Kidney tubule cell (primary cell): ENCODE measurements around the gene NCF4.

ENCODE experiments used
- DNase-seq: peaks from one replicate; pipeline ENCODE4 v3.0.0-alpha.2; 2018; ENCODE audit warnings: low spot score

The NCF4 gene

GRCh38 chr22:36922105-36922608, 61.4 kb downstream of the NCF4 start:
- DNase-seq: peak; percentile 23

- DNase-seq: no peak
These were observed 61.9 kb downstream of the NCF4 start for GRCh38 chr22:36922711-36923110.

DNA sequence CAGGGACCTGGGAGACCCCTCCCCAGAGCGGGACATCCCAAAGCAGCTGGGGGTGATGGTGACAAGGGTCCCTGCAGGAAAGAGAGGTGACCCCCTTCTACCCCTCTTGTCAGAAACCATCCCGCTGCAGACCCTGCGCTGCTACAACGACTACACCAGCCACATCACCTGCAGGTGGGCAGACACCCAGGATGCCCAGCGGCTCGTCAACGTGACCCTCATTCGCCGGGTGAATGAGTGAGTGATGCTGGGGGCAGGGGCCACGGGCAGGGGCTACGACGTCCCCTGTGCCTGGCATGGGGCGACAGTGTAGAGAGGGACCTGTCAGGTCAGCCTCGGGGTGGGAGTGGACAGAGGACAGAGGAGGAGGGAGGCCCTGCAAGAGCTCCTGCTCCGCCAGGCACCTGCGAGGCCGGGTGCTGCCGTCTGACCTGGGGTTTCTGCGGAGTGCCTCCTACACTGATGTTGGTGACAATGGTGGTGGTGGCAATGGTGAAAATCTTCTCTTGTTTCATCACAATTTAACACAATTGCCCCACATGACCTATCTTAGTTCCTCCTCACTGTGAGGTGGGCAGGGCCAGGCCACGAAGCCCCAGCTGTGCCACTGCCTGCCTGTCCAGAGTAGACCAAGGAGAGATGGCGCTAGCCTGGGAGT, 62.5 kb downstream of the NCF4 start:
- DNase-seq: no peak

DNA sequence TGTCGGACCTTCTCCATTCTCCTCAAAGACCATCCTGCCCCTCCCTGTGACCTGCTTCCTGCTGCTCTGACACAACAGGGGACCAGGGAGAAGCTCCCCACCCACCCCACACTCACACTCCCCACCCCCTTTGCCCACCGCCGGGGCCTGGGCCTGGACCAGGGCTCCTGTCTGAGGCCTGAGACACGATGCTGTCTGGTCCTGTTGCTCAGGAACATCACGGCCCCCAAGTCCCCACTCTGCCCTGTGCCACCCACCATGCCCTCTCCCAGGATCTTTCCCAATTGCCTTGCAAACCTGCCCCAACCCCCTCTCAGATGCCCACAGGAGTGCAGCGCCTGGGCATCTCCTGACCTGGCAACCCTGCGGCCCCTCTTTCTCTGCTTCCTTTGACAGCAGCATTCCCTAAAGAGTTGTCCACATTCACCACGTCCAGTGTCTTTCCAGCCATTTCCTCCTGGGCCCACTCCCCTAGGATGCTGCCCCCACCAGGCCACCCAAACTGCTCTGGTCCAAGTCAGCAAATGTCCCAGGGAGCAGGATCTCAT, 63.4 kb downstream of the NCF4 start:
- no peak for DNase-seq

DNA sequence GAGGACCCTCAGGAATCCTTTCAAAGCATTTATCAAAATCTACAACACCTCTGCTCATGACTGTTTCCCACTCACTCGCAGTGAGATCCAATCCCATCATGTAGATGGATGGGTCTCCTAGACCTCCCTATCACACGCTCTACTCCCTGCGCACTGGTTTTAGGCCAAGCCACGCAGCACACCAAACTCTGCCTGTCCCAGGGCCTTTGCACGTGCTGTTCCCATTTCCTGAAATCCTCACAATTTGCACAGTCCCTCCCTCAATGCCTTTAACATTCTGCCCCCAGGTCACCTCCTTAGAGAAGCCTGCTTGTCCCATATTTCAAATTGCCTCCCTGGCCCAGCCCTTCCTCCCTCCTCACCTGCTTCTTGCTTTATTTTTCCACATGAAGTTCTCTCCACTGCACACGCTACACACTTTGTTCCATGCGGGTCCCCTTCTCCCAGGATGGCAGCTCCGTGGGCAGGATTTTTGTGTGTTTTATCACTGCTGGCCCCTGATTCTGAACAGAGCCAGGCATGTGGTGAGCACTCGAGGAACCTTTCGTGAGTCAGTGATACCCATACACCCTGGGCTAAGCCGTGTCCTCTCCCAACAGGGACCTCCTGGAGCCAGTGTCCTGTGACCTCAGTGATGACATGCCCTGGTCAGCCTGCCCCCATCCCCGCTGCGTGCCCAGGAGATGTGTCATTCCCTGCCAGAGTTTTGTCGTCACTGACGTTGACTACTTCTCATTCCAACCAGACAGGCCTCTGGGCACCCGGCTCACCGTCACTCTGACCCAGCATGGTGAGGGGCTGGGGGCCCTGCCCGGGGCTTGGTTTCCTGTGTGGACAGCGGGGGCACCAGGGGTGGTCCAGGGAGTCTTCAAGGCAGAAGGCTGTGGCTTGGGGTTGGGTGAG, 64.8 kb downstream of the NCF4 start:
- DNase-seq: no peak

GRCh38 chr22:36926309-36926708, 65.5 kb downstream of the NCF4 start:
- no peak for DNase-seq

DNA sequence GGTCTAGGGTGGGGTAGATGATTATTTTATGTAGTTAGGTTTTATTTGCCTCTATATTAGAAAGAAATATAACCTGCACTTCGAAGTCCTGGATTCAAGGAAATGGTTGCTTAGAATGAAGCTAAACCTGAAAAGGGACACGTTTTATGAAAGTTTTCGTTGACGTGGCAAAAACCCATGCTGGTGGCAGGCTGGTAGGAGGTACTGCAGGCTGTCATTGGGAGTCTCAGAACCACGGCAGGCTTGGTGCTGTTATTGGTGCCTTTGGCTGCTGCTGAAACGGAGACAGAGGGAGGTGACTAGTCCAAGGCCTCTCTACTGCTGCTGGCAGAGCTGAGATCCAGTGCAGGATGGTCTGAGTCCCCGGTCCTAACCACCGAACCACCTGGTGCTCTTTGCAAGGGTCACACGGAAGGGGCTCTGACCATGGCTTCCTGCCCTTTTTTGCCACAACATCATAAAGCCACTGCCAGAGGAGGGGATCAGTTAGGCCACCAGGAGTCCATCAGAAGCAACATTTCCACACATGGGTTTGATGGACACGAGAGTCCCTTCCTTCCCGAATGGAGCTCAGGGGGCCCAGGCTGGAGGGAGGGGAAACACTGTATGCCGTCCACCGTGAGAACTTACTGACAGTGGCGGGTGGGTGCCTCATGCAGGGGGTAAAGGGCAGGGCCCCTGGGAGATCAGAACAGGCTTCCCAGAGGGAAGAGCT, 66.1 kb downstream of the NCF4 start:
- no peak for DNase-seq
